ENCODE results near the gene EDEM2. TPM values are rescaled to one million over a fixed set of nuclear protein-coding genes. Genes with fewer than 3 reads are reported as not detected.
"Not testable (repeated sequence)": the region's sequence is repeated elsewhere in the genome, so short reads cannot be mapped to it uniquely, and the experiment has no call there.

The EDEM2 gene
- total RNA-seq, 3 donors from 2014 or later: 17.9 to 32.1 (median 22.5) TPM

DNA sequence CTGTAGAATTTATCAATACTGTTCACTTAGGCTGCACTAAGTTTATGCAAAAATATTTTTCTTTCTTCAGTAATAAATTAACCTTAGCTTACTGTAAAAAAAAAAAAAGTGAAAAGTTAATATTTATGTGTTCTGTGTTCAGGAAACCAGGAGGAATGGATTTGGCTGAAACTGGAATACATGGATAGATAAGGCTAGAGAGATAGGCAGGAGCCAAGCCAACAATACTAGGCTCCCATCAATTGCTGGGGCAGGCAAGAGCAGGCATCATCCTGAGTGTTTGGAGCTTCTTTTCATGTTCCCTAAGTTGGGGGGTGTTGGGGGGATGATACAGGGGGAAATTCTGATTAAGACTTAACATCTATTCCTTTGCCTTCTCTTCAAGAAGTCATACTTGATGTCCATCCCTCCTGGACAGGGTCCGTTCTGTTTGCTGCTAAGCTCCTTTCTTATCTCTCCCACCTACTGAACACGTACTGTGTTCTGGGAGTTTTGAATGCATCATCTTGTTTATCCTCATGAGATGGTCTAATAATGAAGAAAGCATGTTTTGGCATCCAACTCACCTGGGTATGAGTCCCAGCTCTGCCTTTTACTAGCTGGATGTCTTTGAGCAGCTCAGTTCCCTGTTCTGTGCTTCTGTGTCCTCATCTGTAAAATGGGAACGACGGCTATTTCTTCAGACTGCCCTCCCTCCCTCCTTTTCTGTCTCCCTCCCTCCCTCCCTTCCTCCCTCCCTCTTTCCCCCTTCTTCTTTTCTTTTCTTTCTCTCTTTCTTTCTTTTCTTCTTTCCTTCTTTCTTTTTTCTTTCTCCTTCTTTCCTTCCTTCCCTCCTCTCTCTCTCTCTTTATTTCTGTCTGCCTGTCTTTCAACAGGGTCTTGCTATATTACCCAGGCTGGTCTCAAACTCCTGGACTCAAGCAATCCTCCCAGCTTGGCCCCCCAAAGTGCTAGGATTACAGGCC, 18.4 kb upstream of the EDEM2 start:
- H3K4me1 ChIP-seq (ENCODE audit: low read depth): no peaks in the 10 kb centered on the region
- H3K36me3 ChIP-seq (ENCODE audit: low read depth): no peaks in the 10 kb centered on the region
- intact Hi-C loops (cut with DNase I, micrococcal nuclease): no loop called here
- ATAC-seq (no peak), DNase-seq (no peak)
- no peaks in the 10 kb centered on the region for H3K9me3 ChIP-seq
- H3K4me3 ChIP-seq: no peak overlapping the region
- TF ChIP-seq, protein P1, sequence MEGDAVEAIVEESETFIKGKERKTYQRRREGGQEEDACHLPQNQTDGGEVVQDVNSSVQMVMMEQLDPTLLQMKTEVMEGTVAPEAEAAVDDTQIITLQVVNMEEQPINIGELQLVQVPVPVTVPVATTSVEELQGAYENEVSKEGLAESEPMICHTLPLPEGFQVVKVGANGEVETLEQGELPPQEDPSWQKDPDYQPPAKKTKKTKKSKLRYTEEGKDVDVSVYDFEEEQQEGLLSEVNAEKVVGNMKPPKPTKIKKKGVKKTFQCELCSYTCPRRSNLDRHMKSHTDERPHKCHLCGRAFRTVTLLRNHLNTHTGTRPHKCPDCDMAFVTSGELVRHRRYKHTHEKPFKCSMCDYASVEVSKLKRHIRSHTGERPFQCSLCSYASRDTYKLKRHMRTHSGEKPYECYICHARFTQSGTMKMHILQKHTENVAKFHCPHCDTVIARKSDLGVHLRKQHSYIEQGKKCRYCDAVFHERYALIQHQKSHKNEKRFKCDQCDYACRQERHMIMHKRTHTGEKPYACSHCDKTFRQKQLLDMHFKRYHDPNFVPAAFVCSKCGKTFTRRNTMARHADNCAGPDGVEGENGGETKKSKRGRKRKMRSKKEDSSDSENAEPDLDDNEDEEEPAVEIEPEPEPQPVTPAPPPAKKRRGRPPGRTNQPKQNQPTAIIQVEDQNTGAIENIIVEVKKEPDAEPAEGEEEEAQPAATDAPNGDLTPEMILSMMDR (IDR thresholded peaks at IDR 0.05): no peak

DNA sequence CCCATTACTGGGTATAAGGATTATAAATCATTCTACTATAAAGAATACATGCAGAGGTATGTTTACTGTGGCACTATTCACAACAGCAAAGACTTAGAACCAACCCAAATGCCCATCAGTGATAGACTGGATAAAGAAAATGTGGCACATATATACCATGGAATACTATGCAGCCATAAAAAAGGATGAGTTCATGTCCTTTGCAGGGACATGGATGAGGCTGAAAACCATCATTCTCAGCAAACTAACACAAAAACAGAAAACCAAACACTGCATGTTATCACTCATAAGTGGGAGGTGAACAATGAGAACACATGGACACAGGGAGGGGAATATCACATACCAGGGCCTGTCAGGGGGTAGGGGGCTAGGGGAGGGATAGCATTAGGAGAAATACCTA, 17.4 kb upstream of the EDEM2 start:
- ATAC-seq, DNase-seq: not testable (repeated sequence)

DNA sequence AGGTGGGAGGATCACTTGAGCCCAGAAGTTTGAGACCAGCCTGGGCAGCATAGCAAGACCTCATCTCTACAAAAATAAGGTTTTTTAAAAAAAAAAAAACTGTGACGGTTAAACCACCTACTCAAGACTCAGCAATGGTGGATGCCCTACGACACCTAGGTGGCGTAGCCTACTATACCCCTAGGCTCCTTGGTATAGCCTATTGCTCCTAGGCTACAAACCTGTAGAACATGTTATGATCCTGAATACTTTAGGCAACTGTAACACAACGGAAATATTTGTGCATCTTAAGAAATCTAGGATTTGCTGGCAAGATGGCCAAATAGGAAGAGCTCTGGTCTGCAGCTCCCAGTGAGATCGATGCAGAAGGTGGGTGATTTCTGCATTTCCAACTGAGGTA, 13.2 kb upstream of the EDEM2 start:
- intact Hi-C loops (cut with DNase I, micrococcal nuclease); H3K4me3 ChIP-seq: not testable (repeated sequence)

More for the DNA sequence above, 17.4 kb upstream of the EDEM2 start:
- H3K36me3 ChIP-seq (ENCODE audit: low read depth); H3K4me3 ChIP-seq; intact Hi-C loops (cut with DNase I, micrococcal nuclease); H3K9me3 ChIP-seq; H3K4me1 ChIP-seq (ENCODE audit: low read depth): not testable (repeated sequence)

DNA sequence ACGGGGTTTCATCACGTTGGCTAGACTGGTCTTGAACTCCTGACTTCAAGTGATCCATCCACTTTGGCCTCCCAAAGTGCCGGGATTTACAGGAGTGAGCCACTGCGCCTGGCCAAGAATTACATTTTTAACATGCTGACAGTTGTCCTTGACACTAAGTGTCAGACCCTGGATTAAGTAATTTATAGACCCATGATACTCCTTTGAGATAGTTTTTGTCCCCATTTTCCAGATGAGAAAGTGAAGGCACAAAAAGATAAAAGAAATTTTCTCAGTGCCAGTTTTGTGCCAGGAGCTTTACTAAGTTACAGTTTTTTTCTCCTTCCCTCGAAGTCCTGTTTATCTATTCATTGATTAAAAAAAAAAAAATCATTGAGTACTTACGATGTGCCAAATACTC, 9.8 kb upstream of the EDEM2 start:
- ATAC-seq: no peak
- no peaks in the 10 kb centered on the region for H3K36me3 ChIP-seq (ENCODE audit: low read depth)
- TF ChIP-seq, protein P1 (IDR thresholded peaks at IDR 0.05): no peak
- H3K4me1 ChIP-seq (ENCODE audit: low read depth): no peaks in the 10 kb centered on the region
- intact Hi-C loops (cut with DNase I, micrococcal nuclease): no loop called here
- no peak overlapping the region for H3K4me3 ChIP-seq
- no peak for DNase-seq
- no peaks in the 10 kb centered on the region for H3K9me3 ChIP-seq

More for the DNA sequence above, 13.2 kb upstream of the EDEM2 start:
- not testable (repeated sequence) for H3K4me1 ChIP-seq (ENCODE audit: low read depth); H3K36me3 ChIP-seq (ENCODE audit: low read depth); ATAC-seq; H3K9me3 ChIP-seq; DNase-seq

DNA sequence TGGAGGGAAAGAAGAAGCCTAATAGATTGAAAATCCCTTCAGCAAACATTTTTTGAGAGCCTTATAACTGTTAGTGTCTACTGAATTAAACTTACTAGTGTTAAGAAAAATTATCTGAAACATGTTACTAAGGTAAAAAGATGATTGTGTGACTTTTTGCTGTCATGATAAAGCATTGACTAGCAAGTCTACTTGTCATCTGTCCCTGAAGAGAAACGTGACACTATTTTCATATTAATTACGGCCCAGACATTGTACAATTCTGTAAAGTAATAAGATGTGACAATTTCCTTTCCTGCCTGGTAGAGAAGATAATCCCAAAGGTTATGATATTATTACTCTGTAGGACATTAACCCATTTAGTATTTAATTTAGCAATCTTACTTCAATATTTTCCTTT, 8.8 kb upstream of the EDEM2 start:
- no peak overlapping the region for H3K4me3 ChIP-seq
- H3K36me3 ChIP-seq (ENCODE audit: low read depth): no peaks in the 10 kb centered on the region
- TF ChIP-seq, protein P1 (IDR thresholded peaks at IDR 0.05): no peak
- intact Hi-C loops (cut with DNase I, micrococcal nuclease): no loop called here
- H3K4me1 ChIP-seq (ENCODE audit: low read depth): no peaks in the 10 kb centered on the region
- DNase-seq: no peak
- no peaks in the 10 kb centered on the region for H3K9me3 ChIP-seq
- no peak for ATAC-seq

DNA sequence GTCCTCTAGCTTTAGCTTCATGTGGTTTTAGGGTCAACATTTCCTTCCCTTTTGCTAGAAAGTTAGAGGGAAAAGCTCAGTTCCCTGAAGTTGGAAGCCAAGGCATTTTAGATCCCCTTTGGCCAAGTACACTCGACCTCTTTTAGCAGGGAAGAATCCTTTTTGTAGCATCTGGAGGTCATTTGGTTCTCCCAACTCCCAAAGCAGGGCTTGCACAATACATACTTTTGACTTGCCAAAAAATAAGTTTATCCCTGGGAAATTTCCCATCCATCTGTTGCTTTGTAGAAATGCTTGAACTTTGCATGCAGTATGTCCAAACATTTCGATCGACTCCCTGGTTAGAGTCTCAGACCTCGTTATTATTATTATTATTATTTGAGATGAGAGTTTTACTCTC, 4.6 kb upstream of the EDEM2 start:
- no peak overlapping the region for H3K4me3 ChIP-seq
- no peaks in the 10 kb centered on the region for H3K4me1 ChIP-seq (ENCODE audit: low read depth)
- ATAC-seq (no peak), DNase-seq (no peak)
- TF ChIP-seq, protein P1 (IDR thresholded peaks at IDR 0.05): no peak
- no peaks in the 10 kb centered on the region for H3K36me3 ChIP-seq (ENCODE audit: low read depth)
- intact Hi-C loops (cut with DNase I, micrococcal nuclease): no loop called here
- H3K9me3 ChIP-seq: no peaks in the 10 kb centered on the region

Measured in mucosa of descending colon (tissue), 3 donors.